Neural crest cell (in vitro differentiated cells): ENCODE measurements around the gene PLEKHG5. TPM values are rescaled to one million over a fixed set of nuclear protein-coding genes. Genes with fewer than 3 reads are reported as not detected.

ENCODE experiments used
- DNase-seq: peaks from one replicate; pipeline ENCODE4 v3.0.0; 2021; ENCODE audit warnings: low read depth, mixed read lengths, low spot score
- H3K27ac Mint-ChIP-seq: one replicate; pipeline ENCODE4 v1.8.0; 2021; ENCODE audit warnings: mild to moderate bottlenecking, mixed read lengths; ENCODE audit not compliant: unreplicated experiment
- H3K27me3 Mint-ChIP-seq: 2 replicates; pipeline ENCODE4 v1.8.0; 2021; ENCODE audit warnings: low read depth, mild to moderate bottlenecking, mixed read lengths
- H3K36me3 Mint-ChIP-seq: 2 replicates; pipeline ENCODE4 v1.8.0; 2021; ENCODE audit warnings: low read depth, mild to moderate bottlenecking, mixed read lengths
- H3K4me1 Mint-ChIP-seq: 2 replicates; pipeline ENCODE4 v1.8.0; 2021; ENCODE audit warnings: mixed read lengths
- H3K4me3 Mint-ChIP-seq: one replicate; pipeline ENCODE4 v1.8.0; 2021; ENCODE audit warnings: mild to moderate bottlenecking, mixed read lengths
- H3K9me3 Mint-ChIP-seq: 2 replicates; pipeline ENCODE4 v1.8.0; 2021; ENCODE audit warnings: mixed read lengths
- CTCF ChIP-seq: fragments of 200-600 bp; sonication (generic); conservative IDR thresholded peaks from 2 replicates; pipeline ENCODE4 v1.5.0; 2021; ENCODE audit warnings: antibody characterized with exemption, mild to moderate bottlenecking
- total RNA-seq: library from RNA; stranded (reverse); gene quantifications from 2 replicates; pipeline ENCODE4 v1.2.1, GENCODE V29; 2021

PLEKHG5 gene
- total RNA-seq, 1 donor from 2014 or later: 31.7 TPM

GRCh38 chr1:6445062-6445763 is 46.3 kb downstream of the PLEKHG5 start:
- peak; percentile 60 for TF ChIP-seq CTCF
- peaks cover 14% of the 10 kb centered on the region for H3K4me1 Mint-ChIP-seq
- H3K36me3 Mint-ChIP-seq: no peaks in the 10 kb centered on the region
- H3K4me3 Mint-ChIP-seq: peak overlapping the region; percentile 10
- H3K27ac Mint-ChIP-seq: no peak overlapping the region
- peaks cover 50% of the 10 kb centered on the region for H3K27me3 Mint-ChIP-seq
- no peaks in the 10 kb centered on the region for H3K9me3 Mint-ChIP-seq
- DNase-seq: no peak

- Mint-ChIP-seq H3K27me3 (peaks cover 49% of the 10 kb centered on the region), H3K27ac (no peak overlapping the region), H3K4me1 (peaks cover 11% of the 10 kb centered on the region), H3K4me3 (no peak overlapping the region), H3K9me3 (no peaks in the 10 kb centered on the region), H3K36me3 (no peaks in the 10 kb centered on the region)
- TF ChIP-seq CTCF: no peak
- DNase-seq: no peak
Observed at GRCh38 chr1:6444377-6444776, 47.1 kb downstream of the PLEKHG5 start.

- H3K27me3 Mint-ChIP-seq: peaks cover 49% of the 10 kb centered on the region
- no peak overlapping the region for H3K4me3 Mint-ChIP-seq
- no peaks in the 10 kb centered on the region for H3K36me3 Mint-ChIP-seq
- peaks cover 12% of the 10 kb centered on the region for H3K4me1 Mint-ChIP-seq
- no peaks in the 10 kb centered on the region for H3K9me3 Mint-ChIP-seq
- H3K27ac Mint-ChIP-seq: no peak overlapping the region
- no peak for DNase-seq
- no peak for TF ChIP-seq CTCF
Observed at GRCh38 chr1:6443339-6444115, 47.9 kb downstream of the PLEKHG5 start.

- Mint-ChIP-seq H3K36me3 (no peaks in the 10 kb centered on the region), H3K9me3 (no peaks in the 10 kb centered on the region), H3K4me1 (peaks cover 18% of the 10 kb centered on the region), H3K27ac (no peak overlapping the region), H3K4me3 (no peak overlapping the region), H3K27me3 (peaks cover 48% of the 10 kb centered on the region)
- DNase-seq: no peak
- no peak for TF ChIP-seq CTCF
Observed at GRCh38 chr1:6441586-6441985, 49.9 kb downstream of the PLEKHG5 start.

- Mint-ChIP-seq H3K4me3 (no peak overlapping the region), H3K9me3 (no peaks in the 10 kb centered on the region), H3K36me3 (no peaks in the 10 kb centered on the region), H3K27ac (no peak overlapping the region), H3K27me3 (peaks cover 41% of the 10 kb centered on the region), H3K4me1 (peaks cover 18% of the 10 kb centered on the region)
- DNase-seq: no peak
- TF ChIP-seq CTCF: peak; percentile 60
Observed at GRCh38 chr1:6440198-6441126, 51.0 kb downstream of the PLEKHG5 start.
